ENCODE data around the gene ARL6IP4.

Gene ARL6IP4

GRCh38 chr12:122988612-122989212 lies 8.2 kb downstream of the ARL6IP4 start:
- H3K4me3 ChIP-seq (ENCODE audit: low read length): no peak overlapping the region
- TF ChIP-seq CTCF (IDR thresholded peaks at IDR 0.05; ENCODE audit: insufficient read depth, low read depth, low read length, missing control alignments): no peak
- DNase-seq (ENCODE audit: low read depth): no peak

- no peak overlapping the region for H3K4me3 ChIP-seq (ENCODE audit: low read length)
- no peak for TF ChIP-seq CTCF (IDR thresholded peaks at IDR 0.05; ENCODE audit: insufficient read depth, low read depth, low read length, missing control alignments)
- DNase-seq (ENCODE audit: low read depth): no peak
These were observed 8.9 kb downstream of the ARL6IP4 start for GRCh38 chr12:122989225-122989839.

GRCh38 chr12:122989874-122990419 lies 9.5 kb downstream of the ARL6IP4 start:
- DNase-seq (ENCODE audit: low read depth): no peak
- peak; percentile 2 for TF ChIP-seq CTCF (IDR thresholded peaks at IDR 0.05; ENCODE audit: insufficient read depth, low read depth, low read length, missing control alignments)
- H3K4me3 ChIP-seq (ENCODE audit: low read length): no peak overlapping the region

GRCh38 chr12:122990561-122990960 lies 10.1 kb downstream of the ARL6IP4 start:
- no peak for TF ChIP-seq CTCF (IDR thresholded peaks at IDR 0.05; ENCODE audit: insufficient read depth, low read depth, low read length, missing control alignments)
- no peak for DNase-seq (ENCODE audit: low read depth)
- no peak overlapping the region for H3K4me3 ChIP-seq (ENCODE audit: low read length)

GRCh38 chr12:122990961-122991622 lies 10.6 kb downstream of the ARL6IP4 start:
- no peak overlapping the region for H3K4me3 ChIP-seq (ENCODE audit: low read length)
- no peak for TF ChIP-seq CTCF (IDR thresholded peaks at IDR 0.05; ENCODE audit: insufficient read depth, low read depth, low read length, missing control alignments)
- DNase-seq (ENCODE audit: low read depth): no peak

GRCh38 chr12:122991623-122992275 lies 11.3 kb downstream of the ARL6IP4 start:
- no peak for DNase-seq (ENCODE audit: low read depth)
- TF ChIP-seq CTCF (IDR thresholded peaks at IDR 0.05; ENCODE audit: insufficient read depth, low read depth, low read length, missing control alignments): no peak
- no peak overlapping the region for H3K4me3 ChIP-seq (ENCODE audit: low read length)

Data from epithelial cell of esophagus (primary cell).